Measurements from ENCODE around the gene MMP24. TPM values are rescaled to one million over a fixed set of nuclear protein-coding genes. Genes with fewer than 3 reads are reported as not detected.

The MMP24 gene
- total and polyA plus RNA-seq, 2 of the 13 experiments (the other 11 are each of a cell fraction or from before 2014, with no cell fraction given): 0.29 to 0.35 TPM

DNA sequence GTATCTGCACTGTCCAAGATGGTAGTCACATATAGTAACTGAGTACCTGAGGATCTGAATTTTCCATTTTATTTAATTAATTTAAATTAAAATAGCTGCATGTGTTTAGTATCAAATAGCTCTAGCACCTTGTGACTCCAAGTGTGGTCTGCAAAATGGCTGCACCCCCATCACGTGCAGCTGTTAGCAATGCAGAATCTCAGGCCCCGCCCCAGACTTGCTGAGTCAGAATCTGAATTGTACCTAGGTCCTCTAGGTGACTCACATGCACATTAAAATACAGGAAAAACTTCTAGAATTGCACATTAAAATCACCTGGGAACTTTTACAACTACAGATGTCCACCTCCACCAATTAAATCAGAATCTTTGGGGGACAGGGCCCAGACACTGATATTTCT is 84.9 kb downstream of the MMP24 start:
- Histone ChIP-seq H4K20me1 (ENCODE audit: insufficient read depth, low read length) (no peaks in the 10 kb centered on the region), H3K36me3 (replicated peaks in 1 of 2; ENCODE audit: control insufficient read depth in 1 of 2, insufficient read depth in 2 of 2, low read length in 2 of 2) (peaks cover 8 to 44% of the 10 kb centered on the region in 2 experiments), H3K9ac (ENCODE audit: insufficient read depth, low read depth, low read length) (no peak overlapping the region), H3K79me2 (ENCODE audit: insufficient read depth, low read length) (no peaks in the 10 kb centered on the region), H2AFZ (ENCODE audit: low read length) (no peak overlapping the region), H3K27me3 (ENCODE audit: control insufficient read depth in 1 of 2, insufficient read depth in 2 of 2, low read length in 2 of 2) (no peaks in the 10 kb centered on the region), H3K9me3 (ENCODE audit: low read length) (no peaks in the 10 kb centered on the region), H3K4me3 (replicated peaks in 1 of 3; ENCODE audit: insufficient read depth in 1 of 3, low read depth in 2 of 3, low read length in 3 of 3) (no peak overlapping the region), H3K4me1 (ENCODE audit: insufficient read depth, low read length) (peaks cover 26% of the 10 kb centered on the region), H3K27ac (ENCODE audit: extremely low read length, insufficient read depth, low read length) (no peak overlapping the region), H3K4me2 (ENCODE audit: low read depth, low read length) (no peak overlapping the region)
- no peak for TF ChIP-seq HOXA7 (CRISPR knock-in tag; IDR thresholded peaks at IDR 0.05)
- peak; percentile 36; the same call in 1 of the 2 replicates for TF ChIP-seq FOSL2 (CRISPR knock-in tag; IDR thresholded peaks at IDR 0.05)
- FAIRE-seq: no peak
- ChIA-PET POLR2A (interaction anchor here (0.7 to 2.6 kb wide), 4 partner anchors 9 to 155 kb away, joined by 4 to 11 read pairs (median 4); partner anchors contain the start of gene EIF6), CTCF (ENCODE audit: low intra/inter-chr PET ratio, low total read pairs) (no interaction called here)
- no TSS peak for BruUV-seq (replicated peaks)
- in situ Hi-C loops (cut with HindIII; ENCODE audit: extremely low pct_ligation_motif_present, low pct_unique_long_range_greater_than_20kb) (no loop called here), intact Hi-C loops (cut with micrococcal nuclease; ENCODE audit: unreplicated experiment) (no loop called here)
- no peak for ATAC-seq
- WGBS (ENCODE audit: low lambda C conversion rate): 98% methylated on average over 2 of the region's 2 CpGs
- DNase-seq (ENCODE audit: low spot score): no peak

GRCh38 chr20:35311822-35312221 is 85.3 kb downstream of the MMP24 start:
- Histone ChIP-seq H3K4me3 (replicated peaks in 1 of 3; ENCODE audit: insufficient read depth in 1 of 3, low read depth in 2 of 3, low read length in 3 of 3) (no peak overlapping the region), H4K20me1 (ENCODE audit: insufficient read depth, low read length) (no peaks in the 10 kb centered on the region), H3K27ac (ENCODE audit: extremely low read length, insufficient read depth, low read length) (no peak overlapping the region), H3K36me3 (replicated peaks in 1 of 2; ENCODE audit: control insufficient read depth in 1 of 2, insufficient read depth in 2 of 2, low read length in 2 of 2) (peaks cover 7 to 41% of the 10 kb centered on the region in 2 experiments), H3K9me3 (ENCODE audit: low read length) (no peaks in the 10 kb centered on the region), H3K4me2 (ENCODE audit: low read depth, low read length) (no peak overlapping the region), H3K4me1 (ENCODE audit: insufficient read depth, low read length) (peaks cover 22% of the 10 kb centered on the region), H2AFZ (ENCODE audit: low read length) (no peak overlapping the region), H3K27me3 (ENCODE audit: control insufficient read depth in 1 of 2, insufficient read depth in 2 of 2, low read length in 2 of 2) (no peaks in the 10 kb centered on the region), H3K79me2 (ENCODE audit: insufficient read depth, low read length) (no peaks in the 10 kb centered on the region), H3K9ac (ENCODE audit: insufficient read depth, low read depth, low read length) (no peak overlapping the region)
- 95% methylated on average over 5 of the region's 5 CpGs for WGBS (ENCODE audit: low lambda C conversion rate)
- POLR2A ChIA-PET: interaction anchor here (1.4 kb wide), 1 partner anchor 15 kb away, joined by 5 read pairs; no protein-coding TSS in a partner anchor
- FAIRE-seq: no peak
- ATAC-seq: no peak
- no peak for DNase-seq (ENCODE audit: low spot score)
- intact Hi-C loops (cut with micrococcal nuclease; ENCODE audit: unreplicated experiment): no loop called here
- CTCF ChIA-PET (ENCODE audit: low intra/inter-chr PET ratio, low total read pairs): no interaction called here
- in situ Hi-C loops (cut with HindIII; ENCODE audit: extremely low pct_ligation_motif_present, low pct_unique_long_range_greater_than_20kb): no loop called here
- no TSS peak for BruUV-seq (replicated peaks)
- TF ChIP-seq THAP11 (CRISPR knock-in tag; IDR thresholded peaks at IDR 0.05): no peak
- TF ChIP-seq ZNF234 (CRISPR knock-in tag; conservative IDR thresholded peaks at IDR 0.05): no peak
- TF ChIP-seq ZNF12 (CRISPR knock-in tag; IDR thresholded peaks at IDR 0.05): no peak
- no peak for TF ChIP-seq ZNF616 (CRISPR knock-in tag; IDR thresholded peaks at IDR 0.05; ENCODE audit: low read depth)
- TF ChIP-seq ZBTB8A (CRISPR knock-in tag; IDR thresholded peaks at IDR 0.05; ENCODE audit: borderline replicate concordance, low read depth): no peak
- no peak for TF ChIP-seq ZNF839 (CRISPR knock-in tag; IDR thresholded peaks at IDR 0.05; ENCODE audit: borderline replicate concordance)
- TF ChIP-seq, protein P1, sequence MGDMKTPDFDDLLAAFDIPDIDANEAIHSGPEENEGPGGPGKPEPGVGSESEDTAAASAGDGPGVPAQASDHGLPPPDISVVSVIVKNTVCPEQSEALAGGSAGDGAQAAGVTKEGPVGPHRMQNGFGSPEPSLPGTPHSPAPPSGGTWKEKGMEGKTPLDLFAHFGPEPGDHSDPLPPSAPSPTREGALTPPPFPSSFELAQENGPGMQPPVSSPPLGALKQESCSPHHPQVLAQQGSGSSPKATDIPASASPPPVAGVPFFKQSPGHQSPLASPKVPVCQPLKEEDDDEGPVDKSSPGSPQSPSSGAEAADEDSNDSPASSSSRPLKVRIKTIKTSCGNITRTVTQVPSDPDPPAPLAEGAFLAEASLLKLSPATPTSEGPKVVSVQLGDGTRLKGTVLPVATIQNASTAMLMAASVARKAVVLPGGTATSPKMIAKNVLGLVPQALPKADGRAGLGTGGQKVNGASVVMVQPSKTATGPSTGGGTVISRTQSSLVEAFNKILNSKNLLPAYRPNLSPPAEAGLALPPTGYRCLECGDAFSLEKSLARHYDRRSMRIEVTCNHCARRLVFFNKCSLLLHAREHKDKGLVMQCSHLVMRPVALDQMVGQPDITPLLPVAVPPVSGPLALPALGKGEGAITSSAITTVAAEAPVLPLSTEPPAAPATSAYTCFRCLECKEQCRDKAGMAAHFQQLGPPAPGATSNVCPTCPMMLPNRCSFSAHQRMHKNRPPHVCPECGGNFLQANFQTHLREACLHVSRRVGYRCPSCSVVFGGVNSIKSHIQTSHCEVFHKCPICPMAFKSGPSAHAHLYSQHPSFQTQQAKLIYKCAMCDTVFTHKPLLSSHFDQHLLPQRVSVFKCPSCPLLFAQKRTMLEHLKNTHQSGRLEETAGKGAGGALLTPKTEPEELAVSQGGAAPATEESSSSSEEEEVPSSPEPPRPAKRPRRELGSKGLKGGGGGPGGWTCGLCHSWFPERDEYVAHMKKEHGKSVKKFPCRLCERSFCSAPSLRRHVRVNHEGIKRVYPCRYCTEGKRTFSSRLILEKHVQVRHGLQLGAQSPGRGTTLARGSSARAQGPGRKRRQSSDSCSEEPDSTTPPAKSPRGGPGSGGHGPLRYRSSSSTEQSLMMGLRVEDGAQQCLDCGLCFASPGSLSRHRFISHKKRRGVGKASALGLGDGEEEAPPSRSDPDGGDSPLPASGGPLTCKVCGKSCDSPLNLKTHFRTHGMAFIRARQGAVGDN (CRISPR knock-in tag; IDR thresholded peaks at IDR 0.05): no peak
- no peak for TF ChIP-seq NFKBIZ (CRISPR knock-in tag; IDR thresholded peaks at IDR 0.05)
- TF ChIP-seq KDM6A (CRISPR knock-in tag; IDR thresholded peaks at IDR 0.05; ENCODE audit: low read depth): no peak
- no peak for TF ChIP-seq ZNF746 (CRISPR knock-in tag; IDR thresholded peaks at IDR 0.05)
- TF ChIP-seq ZNF598 (CRISPR knock-in tag; IDR thresholded peaks at IDR 0.05; ENCODE audit: borderline replicate concordance): no peak
- no peak for TF ChIP-seq POLR2G (IDR thresholded peaks at IDR 0.05; ENCODE audit: low read depth, low read length)

Measured in HepG2 (cell line).